Endodermal cell (in vitro differentiated cells): ENCODE data around the gene TMEM240. TPM values are rescaled to one million over a fixed set of nuclear protein-coding genes. Genes with fewer than 3 reads are reported as not detected.

Experiments used
- DNase-seq: peaks from one replicate; pipeline ENCODE4 v3.0.0-alpha.2; 2017
- H3K27ac ChIP-seq: 2 replicates; pipeline ENCODE4 v1.5.1; 2013; ENCODE audit warnings: mild to moderate bottlenecking, low read depth, low read length, moderate library complexity
- H3K27me3 ChIP-seq: 2 replicates; pipeline ENCODE4 v1.6.1; 2013; ENCODE audit warnings: mild to moderate bottlenecking, low read length, moderate library complexity; ENCODE audit not compliant: insufficient read depth, control insufficient read depth, poor library complexity, severe bottlenecking
- H3K36me3 ChIP-seq: 2 replicates; pipeline ENCODE4 v1.7.0; 2013; ENCODE audit warnings: mild to moderate bottlenecking, low read length, moderate library complexity; ENCODE audit not compliant: control insufficient read depth, insufficient read depth
- H3K4me1 ChIP-seq: one replicate; pipeline ENCODE4 v1.7.0; 2013; ENCODE audit warnings: low read length; ENCODE audit not compliant: control insufficient read depth, insufficient read depth
- H3K4me3 ChIP-seq: 2 replicates; pipeline ENCODE4 v1.5.1; 2013; ENCODE audit warnings: mild to moderate bottlenecking, low read length, moderate library complexity
- H3K9ac ChIP-seq: 2 replicates; pipeline ENCODE4 v1.6.1; 2013; ENCODE audit warnings: mild to moderate bottlenecking, low read length, moderate library complexity; ENCODE audit not compliant: poor library complexity, severe bottlenecking; ENCODE audit errors: extremely low read depth
- H3K9me3 ChIP-seq: 2 replicates; pipeline ENCODE4 v1.6.1; 2013; ENCODE audit warnings: mild to moderate bottlenecking, low read length, moderate library complexity; ENCODE audit not compliant: control insufficient read depth
- H3K27ac Mint-ChIP-seq: 2 replicates; pipeline ENCODE4 v1.8.0; 2020; ENCODE audit warnings: mixed read lengths
- H3K27me3 Mint-ChIP-seq: 2 replicates; pipeline ENCODE4 v1.8.0; 2021; ENCODE audit warnings: mild to moderate bottlenecking, mixed read lengths; ENCODE audit not compliant: insufficient read depth
- H3K36me3 Mint-ChIP-seq: 2 replicates; pipeline ENCODE4 v1.8.0; 2020; ENCODE audit warnings: low read depth, mixed read lengths
- H3K4me1 Mint-ChIP-seq: 2 replicates; pipeline ENCODE4 v1.8.0; 2020; ENCODE audit warnings: mixed read lengths
- H3K4me3 Mint-ChIP-seq: 2 replicates; pipeline ENCODE4 v1.8.0; 2020; ENCODE audit warnings: mild to moderate bottlenecking, moderate library complexity, mixed read lengths
- H3K9me3 Mint-ChIP-seq: 2 replicates; pipeline ENCODE4 v1.8.0; 2020; ENCODE audit warnings: mild to moderate bottlenecking, mixed read lengths
- WGBS, 2 experiments: methylation state at CpG; one replicate each; pipeline versions ENCODE4 v1.1.5 to v1.1.7; 2013; ENCODE audit warnings: missing lambda C conversion rate in 2 of 2, mixed read lengths in 1 of 2; ENCODE audit not compliant: insufficient coverage in 1 of 2, insufficient read length in 1 of 2; 5-methylcytosine and 5-hydroxymethylcytosine counted together
- total RNA-seq, 2 donors: library from RNA; stranded (reverse); fragmentation: NEBNext Ultra II Directional in 1 of 2; extraction: Animal tissue kit (Norgen Biotek cat#: 25700) in 1 of 2; gene quantifications; 2 replicates in 1 of 2; 3 replicates in 1 of 2; pipeline ENCODE4 v1.2.1, GENCODE V29; 2021
- TF ChIP-seq, protein P1 (sequence below): fragments of 200-600 bp; sonication (generic); conservative IDR thresholded peaks from 2 replicates; pipeline ENCODE4 v1.5.0; 2021; ENCODE audit warnings: antibody characterized with exemption, mild to moderate bottlenecking

The TMEM240 gene
- total RNA-seq, 2 donors from 2014 or later = 6.4 to 6.9 TPM

- H3K4me3 Mint-ChIP-seq = no peak overlapping the region
- no peaks in the 10 kb centered on the region for H3K4me1 Mint-ChIP-seq
- H3K36me3 ChIP-seq = peaks cover 67% of the 10 kb centered on the region
- peaks cover 1% of the 10 kb centered on the region for H3K9me3 Mint-ChIP-seq
- no peak overlapping the region for H3K27ac Mint-ChIP-seq
- H3K4me1 ChIP-seq = no peaks in the 10 kb centered on the region
- H3K4me3 ChIP-seq = no peak overlapping the region
- H3K27ac ChIP-seq = no peak overlapping the region
- no peaks in the 10 kb centered on the region for H3K27me3 ChIP-seq
- H3K27me3 Mint-ChIP-seq = no peaks in the 10 kb centered on the region
- peaks cover 56% of the 10 kb centered on the region for H3K36me3 Mint-ChIP-seq
- WGBS, 2 experiments = 93 to 97% methylated on average over 12 of the region's 12 CpGs
- H3K9me3 ChIP-seq = peaks cover 6% of the 10 kb centered on the region
- DNase-seq = no peak
- H3K9ac ChIP-seq = no peak overlapping the region
- TF ChIP-seq, protein P1, sequence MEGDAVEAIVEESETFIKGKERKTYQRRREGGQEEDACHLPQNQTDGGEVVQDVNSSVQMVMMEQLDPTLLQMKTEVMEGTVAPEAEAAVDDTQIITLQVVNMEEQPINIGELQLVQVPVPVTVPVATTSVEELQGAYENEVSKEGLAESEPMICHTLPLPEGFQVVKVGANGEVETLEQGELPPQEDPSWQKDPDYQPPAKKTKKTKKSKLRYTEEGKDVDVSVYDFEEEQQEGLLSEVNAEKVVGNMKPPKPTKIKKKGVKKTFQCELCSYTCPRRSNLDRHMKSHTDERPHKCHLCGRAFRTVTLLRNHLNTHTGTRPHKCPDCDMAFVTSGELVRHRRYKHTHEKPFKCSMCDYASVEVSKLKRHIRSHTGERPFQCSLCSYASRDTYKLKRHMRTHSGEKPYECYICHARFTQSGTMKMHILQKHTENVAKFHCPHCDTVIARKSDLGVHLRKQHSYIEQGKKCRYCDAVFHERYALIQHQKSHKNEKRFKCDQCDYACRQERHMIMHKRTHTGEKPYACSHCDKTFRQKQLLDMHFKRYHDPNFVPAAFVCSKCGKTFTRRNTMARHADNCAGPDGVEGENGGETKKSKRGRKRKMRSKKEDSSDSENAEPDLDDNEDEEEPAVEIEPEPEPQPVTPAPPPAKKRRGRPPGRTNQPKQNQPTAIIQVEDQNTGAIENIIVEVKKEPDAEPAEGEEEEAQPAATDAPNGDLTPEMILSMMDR = no peak
These were observed 23.3 kb upstream of the TMEM240 start for GRCh38 chr1:1563688-1564087.

GRCh38 chr1:1562556-1563195 is 22.3 kb upstream of the TMEM240 start:
- Mint-ChIP-seq H3K27ac (no peak overlapping the region), H3K27me3 (no peaks in the 10 kb centered on the region), H3K4me1 (peaks cover under 1% of the 10 kb centered on the region), H3K4me3 (no peak overlapping the region), H3K9me3 (peaks cover 1% of the 10 kb centered on the region), H3K36me3 (peaks cover 56% of the 10 kb centered on the region)
- WGBS, 2 experiments = 94 to 95% methylated on average over 16 to 21 of the region's 21 CpGs
- no peaks in the 10 kb centered on the region for H3K27me3 ChIP-seq
- H3K4me1 ChIP-seq = no peaks in the 10 kb centered on the region
- no peak overlapping the region for H3K4me3 ChIP-seq
- peaks cover 73% of the 10 kb centered on the region for H3K36me3 ChIP-seq
- TF ChIP-seq, protein P1 = no peak
- no peak overlapping the region for H3K9ac ChIP-seq
- no peak overlapping the region for H3K27ac ChIP-seq
- H3K9me3 ChIP-seq = peaks cover 6% of the 10 kb centered on the region
- no peak for DNase-seq

DNA sequence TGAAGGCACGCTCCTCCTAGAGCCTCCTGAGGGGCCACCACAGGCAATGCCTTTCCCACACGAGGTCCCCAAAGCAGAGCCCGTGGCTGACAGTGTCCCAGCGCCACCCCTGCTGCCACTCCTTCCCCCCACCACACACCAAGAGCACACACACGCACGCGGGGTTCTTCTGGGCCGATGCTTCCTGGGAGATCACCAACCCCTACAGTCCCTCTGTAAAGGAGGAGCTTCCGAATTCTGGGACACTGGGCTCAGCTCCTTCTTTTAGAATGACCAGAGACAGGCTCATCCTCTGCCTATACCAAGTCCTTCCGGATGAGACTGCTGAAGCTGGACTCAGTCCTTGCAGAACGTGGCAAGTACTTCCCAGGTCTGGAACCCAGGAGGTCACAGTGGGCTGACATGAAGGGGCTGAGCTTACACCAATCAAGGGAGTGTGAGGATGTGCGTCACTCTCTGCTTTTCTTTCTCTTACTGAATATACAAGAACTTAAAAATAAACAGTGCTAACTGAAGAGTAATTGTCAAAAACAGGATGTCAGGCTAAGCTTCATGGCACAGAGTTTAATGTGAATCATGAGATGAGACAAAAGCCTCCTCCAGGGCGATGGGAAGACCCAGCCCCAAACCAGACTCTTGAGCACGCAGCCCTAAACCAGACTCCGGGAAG is 21.5 kb upstream of the TMEM240 start:
- no peak overlapping the region for H3K4me3 Mint-ChIP-seq
- peaks cover 1% of the 10 kb centered on the region for H3K4me1 Mint-ChIP-seq
- H3K9ac ChIP-seq = no peak overlapping the region
- H3K36me3 Mint-ChIP-seq = peaks cover 51% of the 10 kb centered on the region
- no peaks in the 10 kb centered on the region for H3K4me1 ChIP-seq
- H3K27ac Mint-ChIP-seq = peak overlapping the region; percentile 58
- no peak overlapping the region for H3K27ac ChIP-seq
- H3K9me3 Mint-ChIP-seq = peaks cover 1% of the 10 kb centered on the region
- no peak overlapping the region for H3K4me3 ChIP-seq
- TF ChIP-seq, protein P1 = no peak
- no peaks in the 10 kb centered on the region for H3K27me3 ChIP-seq
- H3K27me3 Mint-ChIP-seq = no peaks in the 10 kb centered on the region
- H3K9me3 ChIP-seq = peaks cover 6% of the 10 kb centered on the region
- WGBS, 2 experiments = 96 to 97% methylated on average over 9 to 15 of the region's 15 CpGs
- peaks cover 67% of the 10 kb centered on the region for H3K36me3 ChIP-seq
- DNase-seq = no peak
